HCT116 (cell line): ENCODE data around the gene CDHR1.

Experiments
- ATF3 ChIP-seq: IDR thresholded peaks from 2 replicates; pipeline ENCODE4 v1.6.1; 2012
- CEBPB ChIP-seq: IDR thresholded peaks from 2 replicates; pipeline ENCODE4 v1.6.1; 2012; ENCODE audit warnings: low read depth
- CTCF ChIP-seq, 3 experiments: fragments of 200-600 bp in 1 of 3; sonication (generic) in 1 of 3; IDR thresholded peaks in 2 of 3; conservative IDR thresholded peaks in 1 of 3; 2 replicates each; pipeline ENCODE4 v1.5.1; 2012 to 2017; ENCODE audit warnings: low read depth in 2 of 3, low read length in 2 of 3, antibody characterized with exemption in 1 of 3, borderline replicate concordance in 1 of 3, control low read depth in 1 of 3, mild to moderate bottlenecking in 1 of 3, mixed read lengths in 1 of 3, mixed run types in 1 of 3, moderate library complexity in 1 of 3; ENCODE audit not compliant: insufficient read depth in 1 of 3
- EGR1 ChIP-seq: IDR thresholded peaks from 2 replicates; pipeline ENCODE4 v1.6.1; 2012; ENCODE audit warnings: low read depth
- EZH2 ChIP-seq: fragments of 200-600 bp; sonication (generic); IDR thresholded peaks from 2 replicates; pipeline ENCODE4 v1.6.1; 2017; ENCODE audit warnings: antibody characterized with exemption, mixed run types
- EZH2phosphoT487 ChIP-seq: fragments of 200-600 bp; IDR thresholded peaks from 2 replicates; pipeline ENCODE4 v1.6.1; 2018; ENCODE audit warnings: antibody characterized with exemption, borderline replicate concordance
- MAX ChIP-seq: IDR thresholded peaks from 2 replicates; pipeline ENCODE4 v1.6.1; 2012
- POLR2A ChIP-seq: IDR thresholded peaks from 2 replicates; pipeline ENCODE4 v1.7.0; 2011; ENCODE audit warnings: borderline replicate concordance; ENCODE audit not compliant: insufficient read depth, insufficient read length; ENCODE audit errors: extremely low read depth
- POLR2AphosphoS5 ChIP-seq: IDR thresholded peaks from 2 replicates; pipeline ENCODE4 v1.6.1; 2011; ENCODE audit warnings: mild to moderate bottlenecking, low read depth, low read length, moderate library complexity
- RAD21 ChIP-seq: IDR thresholded peaks from 2 replicates; pipeline ENCODE4 v1.6.1; 2012; ENCODE audit warnings: low read depth, mild to moderate bottlenecking
- REST ChIP-seq: IDR thresholded peaks from 2 replicates; pipeline ENCODE4 v1.6.1; 2012; ENCODE audit warnings: low read depth
- TCF7L2 ChIP-seq: IDR thresholded peaks from 2 replicates; pipeline ENCODE4 v1.7.0; 2011; ENCODE audit warnings: borderline replicate concordance, inconsistent platforms; ENCODE audit not compliant: insufficient read depth, insufficient read length; ENCODE audit errors: extremely low read depth
- YY1 ChIP-seq: IDR thresholded peaks from 2 replicates; pipeline ENCODE4 v1.6.1; 2011; ENCODE audit warnings: low read length, low read depth, moderate library complexity, mild to moderate bottlenecking; ENCODE audit not compliant: insufficient replicate concordance; ENCODE audit errors: extremely low read depth
- ZNF274 ChIP-seq: fragments of 200-500 bp; sonication (Bioruptor generic); IDR thresholded peaks from 2 replicates; pipeline ENCODE4 v1.6.1; 2014; ENCODE audit warnings: mild to moderate bottlenecking, low read depth, low read length, inconsistent platforms

- TF ChIP-seq CTCF (IDR thresholded peaks at IDR 0.05 in 2 of 3, conservative IDR thresholded peaks at IDR 0.05 in 1 of 3; ENCODE audit: borderline replicate concordance in 1 of 3, insufficient read depth in 1 of 3, low read depth in 2 of 3, low read length in 2 of 3) (peak; percentile 80 to 96 (median 91)), POLR2A (no peak), EZH2phosphoT487 (no peak), ZNF274 (no peak), EZH2 (no peak), POLR2AphosphoS5 (no peak), CEBPB (no peak), YY1 (no peak), REST (no peak), ATF3 (no peak), RAD21 (peak; percentile 95), TCF7L2 (no peak), EGR1 (no peak), MAX (no peak)
Observed at GRCh38 chr10:84264611-84265141, 70.3 kb downstream of the CDHR1 start.
